HCT116 (cell line): ENCODE data around the gene SH3PXD2A. TPM values are rescaled to one million over a fixed set of nuclear protein-coding genes. Genes with fewer than 3 reads are reported as not detected.

Experiments used
- ATAC-seq: fragments of 200-7000 bp; cut with Tn5 transposase; 2 replicates; pipeline ENCODE4 v1.9.1; 2020; ENCODE audit warnings: mild to moderate bottlenecking, moderate library complexity
- BruUV-seq: library from RNA; stranded (reverse); fragments of 400-500 nt; replicated peaks from 2 replicates; lab custom pipeline; 2021; lab: Mats Ljungman, UMichigan
- CTCF ChIA-PET: fragments of 300-600 bp; sonication (Branson Sonifier 250); formaldehyde crosslinking; loops from one replicate; lab custom pipeline; 2021; ENCODE audit warnings: antibody characterized with exemption; lab: Charles Lee
- POLR2A ChIA-PET: fragments of 300-600, 350-600 bp; sonication (Branson Sonifier 250); formaldehyde crosslinking; loops from one replicate; lab custom pipeline; 2021; ENCODE audit warnings: antibody characterized with exemption; lab: Charles Lee
- RAD21 ChIA-PET, 2 experiments: fragments of 300-600 bp; sonication (Branson Sonifier 250); formaldehyde crosslinking; loops; one replicate each; lab custom pipeline; 2023; ENCODE audit warnings: low total read pairs in 2 of 2; ENCODE audit not compliant: uncharacterized antibody in 2 of 2, unreplicated experiment in 2 of 2, low non-redundant PET in 1 of 2; lab: Charles Lee
- DNase-seq: peaks from one replicate; pipeline ENCODE4 v3.0.0-alpha.2; 2010; ENCODE audit warnings: low read depth, low spot score
- H2AFZ ChIP-seq: fragments of 200-600 bp; shearing (Covaris generic), sonication (generic); 2 replicates; pipeline ENCODE4 v1.6.1; 2017; ENCODE audit warnings: low read depth, mixed run types, mixed read lengths, antibody characterized with exemption, low read length; ENCODE audit not compliant: poor library complexity, severe bottlenecking
- H3K27ac ChIP-seq: 2 replicates; pipeline ENCODE4 v1.5.1; 2012; ENCODE audit warnings: low read depth, low read length
- H3K27me3 ChIP-seq: fragments of 200-600 bp; sonication (generic); 2 replicates; pipeline ENCODE4 v1.6.1; 2016; ENCODE audit warnings: mixed run types, low read length, mixed read lengths; ENCODE audit not compliant: insufficient read depth
- H3K36me3 ChIP-seq, 2 experiments: fragments of 200-500 bp in 1 of 2; fragments of 200-600 bp in 1 of 2; sonication (Bioruptor generic) in 1 of 2; sonication (generic) in 1 of 2; 2 replicates each; pipeline versions ENCODE4 v1.5.1 to v1.6.1; 2014 to 2016; ENCODE audit warnings: low read length in 2 of 2, inconsistent platforms in 1 of 2, mixed read lengths in 1 of 2, mixed run types in 1 of 2; ENCODE audit not compliant: insufficient read depth in 2 of 2, control insufficient read depth in 1 of 2
- H3K4me1 ChIP-seq, 2 experiments: fragments of 200-600 bp in 1 of 2; sonication (generic) in 1 of 2; 2 replicates each; pipeline versions ENCODE4 v1.5.1 to v1.6.1; 2012 to 2017; ENCODE audit warnings: low read length in 2 of 2, inconsistent platforms in 1 of 2, mild to moderate bottlenecking in 1 of 2, mixed read lengths in 1 of 2, mixed run types in 1 of 2, moderate library complexity in 1 of 2; ENCODE audit not compliant: insufficient read depth in 2 of 2, control insufficient read depth in 1 of 2
- H3K4me2 ChIP-seq: fragments of 200-600 bp; sonication (generic); 2 replicates; pipeline ENCODE4 v1.6.1; 2017; ENCODE audit warnings: mixed run types, low read length, mixed read lengths
- H3K4me3 ChIP-seq, 2 experiments: fragments of 200-600 bp in 1 of 2; sonication (generic) in 1 of 2; replicated peaks in 1 of 2; 2 replicates each; pipeline ENCODE4 v1.5.1; 2011 to 2016; ENCODE audit warnings: low read length in 2 of 2, control low read depth in 1 of 2, low read depth in 1 of 2, mild to moderate bottlenecking in 1 of 2, mixed read lengths in 1 of 2, mixed run types in 1 of 2
- H3K79me2 ChIP-seq: fragments of 200-600 bp; sonication (generic); 2 replicates; pipeline ENCODE4 v1.6.1; 2017; ENCODE audit warnings: mild to moderate bottlenecking, mixed run types, low read length, moderate library complexity, mixed read lengths; ENCODE audit not compliant: insufficient read depth
- H3K9ac ChIP-seq: fragments of 200-600 bp; sonication (generic); 2 replicates; pipeline ENCODE4 v1.6.1; 2016; ENCODE audit warnings: low read length, mixed read lengths
- H3K9me2 ChIP-seq: fragments of 200-600 bp; sonication (generic), shearing (Covaris generic); 2 replicates; pipeline ENCODE4 v1.6.1; 2017; ENCODE audit warnings: mixed run types, mild to moderate bottlenecking, moderate library complexity; ENCODE audit not compliant: insufficient read depth
- H3K9me3 ChIP-seq, 2 experiments: fragments of 200-500 bp in 1 of 2; fragments of 200-600 bp in 1 of 2; sonication (Bioruptor generic) in 1 of 2; sonication (generic) in 1 of 2; 2 replicates each; pipeline ENCODE4 v1.6.1; 2014 to 2017; ENCODE audit warnings: low read length in 2 of 2, mixed read lengths in 2 of 2, inconsistent platforms in 1 of 2, low read depth in 1 of 2, mild to moderate bottlenecking in 1 of 2, mixed run types in 1 of 2, moderate library complexity in 1 of 2; ENCODE audit not compliant: control insufficient read depth in 1 of 2, insufficient read depth in 1 of 2
- H4K20me1 ChIP-seq: fragments of 200-600 bp; sonication (generic), shearing (Covaris generic); 2 replicates; pipeline ENCODE4 v1.6.1; 2017; ENCODE audit warnings: mixed run types, mild to moderate bottlenecking, moderate library complexity; ENCODE audit not compliant: insufficient read depth
- CBX3 ChIP-seq: IDR thresholded peaks from 2 replicates; pipeline ENCODE4 v1.6.1; 2012; ENCODE audit warnings: low read depth
- CEBPB ChIP-seq: IDR thresholded peaks from 2 replicates; pipeline ENCODE4 v1.6.1; 2012; ENCODE audit warnings: low read depth
- CTCF ChIP-seq, 3 experiments: fragments of 200-600 bp in 1 of 3; sonication (generic) in 1 of 3; IDR thresholded peaks in 2 of 3; conservative IDR thresholded peaks in 1 of 3; 2 replicates each; pipeline ENCODE4 v1.5.1; 2012 to 2017; ENCODE audit warnings: low read depth in 2 of 3, low read length in 2 of 3, antibody characterized with exemption in 1 of 3, borderline replicate concordance in 1 of 3, control low read depth in 1 of 3, mild to moderate bottlenecking in 1 of 3, mixed read lengths in 1 of 3, mixed run types in 1 of 3, moderate library complexity in 1 of 3; ENCODE audit not compliant: insufficient read depth in 1 of 3
- ELF1 ChIP-seq: IDR thresholded peaks from 2 replicates; pipeline ENCODE4 v1.6.1; 2012; ENCODE audit warnings: low read depth, borderline replicate concordance
- EZH2 ChIP-seq: fragments of 200-600 bp; sonication (generic); IDR thresholded peaks from 2 replicates; pipeline ENCODE4 v1.6.1; 2017; ENCODE audit warnings: antibody characterized with exemption, mixed run types
- FOSL1 ChIP-seq: IDR thresholded peaks from 2 replicates; pipeline ENCODE4 v1.6.1; 2012; ENCODE audit warnings: low read depth
- JUND ChIP-seq: IDR thresholded peaks from 2 replicates; pipeline ENCODE4 v1.6.1; 2012
- MAX ChIP-seq: IDR thresholded peaks from 2 replicates; pipeline ENCODE4 v1.6.1; 2012
- POLR2A ChIP-seq: IDR thresholded peaks from 2 replicates; pipeline ENCODE4 v1.7.0; 2011; ENCODE audit warnings: borderline replicate concordance; ENCODE audit not compliant: insufficient read depth, insufficient read length; ENCODE audit errors: extremely low read depth
- POLR2AphosphoS5 ChIP-seq: IDR thresholded peaks from 2 replicates; pipeline ENCODE4 v1.6.1; 2011; ENCODE audit warnings: mild to moderate bottlenecking, low read depth, low read length, moderate library complexity
- RAD21 ChIP-seq: IDR thresholded peaks from 2 replicates; pipeline ENCODE4 v1.6.1; 2012; ENCODE audit warnings: low read depth, mild to moderate bottlenecking
- SIN3A ChIP-seq: IDR thresholded peaks from 2 replicates; pipeline ENCODE4 v1.6.1; 2012; ENCODE audit warnings: low read depth
- TCF7L2 ChIP-seq: IDR thresholded peaks from 2 replicates; pipeline ENCODE4 v1.7.0; 2011; ENCODE audit warnings: borderline replicate concordance, inconsistent platforms; ENCODE audit not compliant: insufficient read depth, insufficient read length; ENCODE audit errors: extremely low read depth
- ZBTB33 ChIP-seq: IDR thresholded peaks from 2 replicates; pipeline ENCODE4 v1.6.1; 2011; ENCODE audit warnings: mild to moderate bottlenecking, low read length, moderate library complexity; ENCODE audit not compliant: insufficient replicate concordance; ENCODE audit errors: extremely low read depth
- ZFX ChIP-seq: fragments of 450-650 bp; IDR thresholded peaks from 2 replicates; pipeline ENCODE4 v1.6.1; 2017
- ZNF274 ChIP-seq: fragments of 200-500 bp; sonication (Bioruptor generic); IDR thresholded peaks from 2 replicates; pipeline ENCODE4 v1.6.1; 2014; ENCODE audit warnings: mild to moderate bottlenecking, low read depth, low read length, inconsistent platforms
- intact Hi-C: fragments of 100-400 bp; cut with micrococcal nuclease; formaldehyde crosslinking; loops from 2 replicates; pipeline ENCODE4 v1.10.0; 2022
- total RNA-seq: library from RNA; stranded (reverse); gene quantifications from one replicate; pipeline ENCODE4 v1.2.1, GENCODE V29; 2021; ENCODE audit not compliant: unreplicated experiment

SH3PXD2A gene
- total RNA-seq, 1 experiment from 2014 or later, result 8.7 TPM

- peaks cover 6 to 11% of the 10 kb centered on the region in 2 experiments for H3K4me1 ChIP-seq
- H4K20me1 ChIP-seq, result no peaks in the 10 kb centered on the region
- DNase-seq (no peak), ATAC-seq (no peak)
- no peaks in the 10 kb centered on the region for H3K79me2 ChIP-seq
- ChIA-PET RAD21 (no interaction called here), POLR2A (no interaction called here), CTCF (no interaction called here)
- no peak overlapping the region for H3K9ac ChIP-seq
- no peaks in the 10 kb centered on the region for H3K9me3 ChIP-seq
- intact Hi-C loops, result no loop called here
- H3K27me3 ChIP-seq, result peaks cover 16% of the 10 kb centered on the region; the same call in 1 of the 2 replicates
- TF ChIP-seq EZH2 (no peak), CBX3 (no peak), ELF1 (no peak), MAX (no peak), TCF7L2 (no peak)
- no peak overlapping the region for H2AFZ ChIP-seq
- no peak overlapping the region for H3K4me3 ChIP-seq
- no peaks in the 10 kb centered on the region for H3K36me3 ChIP-seq
- no peak overlapping the region for H3K27ac ChIP-seq
- no peaks in the 10 kb centered on the region for H3K9me2 ChIP-seq
- BruUV-seq, result no TSS peak
- H3K4me2 ChIP-seq, result no peak overlapping the region
Measured at GRCh38 chr10:103819493-103819892, 35.9 kb downstream of the SH3PXD2A start.

- Histone ChIP-seq H3K4me1 (peaks cover 6 to 11% of the 10 kb centered on the region in 2 experiments), H3K4me3 (no peak overlapping the region), H3K79me2 (no peaks in the 10 kb centered on the region), H3K27ac (no peak overlapping the region), H4K20me1 (no peaks in the 10 kb centered on the region), H3K9me3 (no peaks in the 10 kb centered on the region), H3K27me3 (peaks cover 16% of the 10 kb centered on the region; the same call in 1 of the 2 replicates), H3K36me3 (no peaks in the 10 kb centered on the region), H3K4me2 (no peak overlapping the region), H3K9ac (no peak overlapping the region), H3K9me2 (no peaks in the 10 kb centered on the region), H2AFZ (no peak overlapping the region)
- no peak for ATAC-seq
- POLR2A ChIA-PET, result no interaction called here
- TF ChIP-seq CEBPB (no peak), POLR2AphosphoS5 (no peak), RAD21 (no peak), CTCF (IDR thresholded peaks at IDR 0.05 in 2 of 3, conservative IDR thresholded peaks at IDR 0.05 in 1 of 3; ENCODE audit: borderline replicate concordance in 1 of 3, insufficient read depth in 1 of 3, low read depth in 2 of 3, low read length in 2 of 3) (no peak), JUND (no peak), SIN3A (no peak), ZFX (no peak), TCF7L2 (no peak), FOSL1 (no peak), ZBTB33 (no peak), ZNF274 (no peak), POLR2A (no peak), EZH2 (no peak), MAX (no peak), ELF1 (no peak)
- CTCF ChIA-PET, result no interaction called here
- DNase-seq, result no peak
- RAD21 ChIA-PET, result no interaction called here
- BruUV-seq, result no TSS peak
- intact Hi-C loops, result no loop called here
Measured at GRCh38 chr10:103818765-103819374, 36.5 kb downstream of the SH3PXD2A start.
